Measurements from ENCODE around the gene GHR.

GHR gene

GRCh38 chr5:42467572-42467971 lies 44.3 kb downstream of the GHR start:
- DNase-seq: no peak

GRCh38 chr5:42467981-42468524 lies 44.8 kb downstream of the GHR start:
- DNase-seq: no peak

GRCh38 chr5:42483472-42484154 lies 60.4 kb downstream of the GHR start:
- DNase-seq: no peak

- DNase-seq: no peak
These were observed 63.8 kb downstream of the GHR start for GRCh38 chr5:42487077-42487476.

- no peak for DNase-seq
These were observed 64.6 kb downstream of the GHR start for GRCh38 chr5:42487821-42488220.

- no peak for DNase-seq
These were observed 67.6 kb downstream of the GHR start for GRCh38 chr5:42490831-42491230.

GRCh38 chr5:42491699-42492098 lies 68.5 kb downstream of the GHR start:
- DNase-seq: no peak

GRCh38 chr5:42492974-42493373 lies 69.7 kb downstream of the GHR start:
- no peak for DNase-seq

- no peak for DNase-seq
These were observed 71.2 kb downstream of the GHR start for GRCh38 chr5:42494414-42494813.

GRCh38 chr5:42495914-42496313 lies 72.7 kb downstream of the GHR start:
- no peak for DNase-seq

- no peak for DNase-seq
These were observed 73.3 kb downstream of the GHR start for GRCh38 chr5:42496397-42497156.

- DNase-seq: no peak
These were observed 74.8 kb downstream of the GHR start for GRCh38 chr5:42498000-42498399.

- no peak for DNase-seq
These were observed 75.8 kb downstream of the GHR start for GRCh38 chr5:42499016-42499415.

GRCh38 chr5:42500003-42500599 lies 76.9 kb downstream of the GHR start:
- DNase-seq: no peak

- no peak for DNase-seq
These were observed 79.6 kb downstream of the GHR start for GRCh38 chr5:42502613-42503470.

GRCh38 chr5:42506662-42507061 lies 83.4 kb downstream of the GHR start:
- DNase-seq: no peak

GRCh38 chr5:42507451-42508097 lies 84.3 kb downstream of the GHR start:
- no peak for DNase-seq

GRCh38 chr5:42513246-42513645 lies 90.0 kb downstream of the GHR start:
- DNase-seq: no peak

GRCh38 chr5:42514754-42515153 lies 91.5 kb downstream of the GHR start:
- DNase-seq: no peak

- DNase-seq: no peak
These were observed 92.3 kb downstream of the GHR start for GRCh38 chr5:42515504-42515903.

- no peak for DNase-seq
These were observed 93.2 kb downstream of the GHR start for GRCh38 chr5:42516282-42517042.

GRCh38 chr5:42517164-42517563 lies 93.9 kb downstream of the GHR start:
- no peak for DNase-seq
